K562 treated with DMSO at 1 percent for 4 hours (cell line): Measurements from ENCODE around the gene MTA1. TPM values are rescaled to one million over a fixed set of nuclear protein-coding genes. Genes with fewer than 3 reads are reported as not detected.

Experiments
- total RNA-seq: library from RNA; unstranded; fragments of 300-600 nt; gene quantifications from 2 replicates; pipeline ENCODE4 v1.2.3, GENCODE V29; 2022; ENCODE audit not compliant: insufficient read depth

Gene MTA1
- total RNA-seq: 72.7 and 94.9 TPM in 2 replicates

GRCh38 chr14:105419195-105420091 lies at the start of gene MTA1:
Gene MTA1, plus strand, starts transcription at chr14:105419827. Its CDS starts 209 bp downstream, at chr14:105420036.

GRCh38 chr14:105398044-105398725 lies 21.4 kb upstream of the MTA1 start, which contains the start of gene TEX22:
Gene TEX22, plus strand, starts transcription at chr14:105398538. Its CDS starts 803 bp downstream, at chr14:105399341.

DNA sequence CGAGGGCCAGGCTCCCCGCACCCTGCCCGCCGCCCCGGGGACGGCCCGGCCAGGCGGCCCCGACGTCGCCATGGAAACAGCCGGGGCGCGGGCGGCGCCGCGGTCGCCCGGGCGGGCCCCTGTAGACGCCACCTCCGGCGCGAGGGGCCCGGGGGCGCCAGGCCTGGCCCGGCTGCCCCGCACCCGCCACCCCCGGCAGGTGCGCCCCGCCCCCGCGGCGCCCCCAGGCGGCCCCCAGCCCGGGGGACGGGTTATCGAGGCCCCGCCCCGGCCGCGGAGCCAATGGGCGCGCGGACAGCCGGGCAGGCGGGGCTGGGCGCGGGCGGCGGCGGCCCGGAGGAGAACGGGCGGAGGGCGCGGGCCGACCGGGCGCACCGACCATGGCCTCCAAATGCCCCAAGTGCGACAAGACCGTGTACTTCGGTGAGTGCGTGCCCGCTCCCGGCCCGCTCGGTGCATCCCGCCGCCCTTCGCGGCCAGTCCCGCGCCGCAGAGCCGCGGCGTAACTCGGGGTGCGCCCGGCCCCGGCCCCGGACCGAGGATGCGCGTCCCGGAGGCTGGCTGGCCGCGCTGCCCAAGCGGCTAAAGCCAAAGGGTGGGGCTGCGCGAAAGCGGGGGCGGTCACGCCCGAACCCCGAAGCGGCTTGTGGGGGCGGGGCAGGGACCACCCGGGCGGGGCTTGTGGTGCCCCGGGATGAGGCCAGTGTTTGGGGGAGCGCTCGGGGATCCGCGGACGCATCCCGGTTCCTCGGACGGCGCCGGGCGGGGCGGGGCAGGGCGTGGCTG lies 55.0 kb downstream of the MTA1 start, which contains the start of gene CRIP2:
CRIP2 (plus strand) TSS at position 339 of the 786 bp plus-strand sequence; CDS start at position 381, 42 bp downstream.

DNA sequence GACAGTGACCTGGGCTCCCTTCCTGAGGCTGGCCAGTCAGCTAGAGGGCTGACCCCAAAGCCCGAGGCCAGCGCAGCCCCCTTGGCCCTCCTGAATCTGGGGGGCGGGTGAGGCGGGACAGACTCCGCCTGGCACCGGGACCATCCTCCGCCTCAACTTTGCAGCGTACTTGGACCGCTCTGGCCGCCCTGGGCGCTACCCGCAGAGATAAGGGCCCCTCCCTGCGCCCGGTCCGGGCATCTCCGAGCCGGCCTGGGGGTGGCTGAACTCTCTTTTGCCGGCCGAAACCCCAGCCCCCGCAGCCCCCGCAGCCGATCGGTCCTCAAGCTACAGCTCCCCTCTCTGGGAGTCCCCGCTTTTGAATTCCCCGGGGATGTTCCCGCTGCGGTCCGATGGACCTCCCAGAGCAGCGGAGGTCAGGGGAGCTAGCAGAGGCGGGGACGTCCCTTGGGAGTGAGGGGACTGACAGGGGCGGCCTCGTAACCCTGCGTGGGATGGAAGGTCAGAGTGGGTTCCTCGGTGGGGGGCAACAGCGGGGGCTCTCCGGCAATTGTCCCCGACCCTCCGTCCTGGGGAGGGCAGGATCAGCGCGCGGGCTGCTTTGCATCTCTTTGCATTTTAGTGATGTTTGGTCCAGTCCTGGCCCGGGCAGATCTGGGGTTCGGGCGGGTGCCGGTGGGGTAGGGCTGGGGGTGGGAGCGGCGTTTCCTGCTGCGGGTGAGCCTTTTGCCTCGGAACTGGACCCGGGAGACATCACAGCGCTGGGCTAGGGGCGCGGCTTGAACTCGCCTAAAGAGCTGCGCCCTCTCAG lies 66.7 kb downstream of the MTA1 start, which contains the start of gene CRIP1:
CRIP1 (plus strand) TSS at position 724 of the 811 bp plus-strand sequence. CDS start 374 bp downstream, outside the sequence.

GRCh38 chr14:105490572-105491365 lies 71.1 kb downstream of the MTA1 start, which contains the start of gene TEDC1:
Gene TEDC1, plus strand, starts transcription at chr14:105491246. Its CDS starts 130 bp downstream, at chr14:105491376.

Other genes starting within 250 kb of the MTA1 start
- 20.7 and 45.7 TPM in 2 replicates for gene NUDT14, start 238.5 kb upstream of the MTA1 start, total RNA-seq
- not detected in 2 replicates for gene BTBD6, start 171.3 kb upstream of the MTA1 start, total RNA-seq
- 19.5 and 24.6 TPM in 2 replicates for gene BRF1, start 118.8 kb upstream of the MTA1 start, total RNA-seq
- 18.3 and 21.3 TPM in 2 replicates for gene PACS2, start 105.1 kb upstream of the MTA1 start, total RNA-seq
- 0.30 TPM in 1 of 2 replicates, not detected in the other for gene TEX22, start 21.3 kb upstream of the MTA1 start, total RNA-seq
- gene CRIP2, start 55.0 kb downstream of the MTA1 start, total RNA-seq: 2.7 and 4.4 TPM in 2 replicates
- not detected in 2 replicates for gene CRIP1, start 67.1 kb downstream of the MTA1 start, total RNA-seq
- gene TEDC1, start 71.4 kb downstream of the MTA1 start, total RNA-seq: 10.7 and 14.3 TPM in 2 replicates
- gene TMEM121, start 106.8 kb downstream of the MTA1 start, total RNA-seq: not detected in 2 replicates